NOMO-1 (cell line): ENCODE measurements around the gene RAB6A.
"Not testable (repeated sequence)": the region's sequence is repeated elsewhere in the genome, so short reads cannot be mapped to it uniquely, and the experiment has no call there.

Experiments
- DNase-seq, 2 experiments: peaks; one replicate each; lab custom pipeline; 2025; ENCODE audit not compliant: unreplicated experiment in 2 of 2; lab: John Stamatoyannopoulos, UW

The RAB6A gene

GRCh38 chr11:73729594-73730206 lies 31.2 kb downstream of the RAB6A start:
- DNase-seq, result no peak

DNA sequence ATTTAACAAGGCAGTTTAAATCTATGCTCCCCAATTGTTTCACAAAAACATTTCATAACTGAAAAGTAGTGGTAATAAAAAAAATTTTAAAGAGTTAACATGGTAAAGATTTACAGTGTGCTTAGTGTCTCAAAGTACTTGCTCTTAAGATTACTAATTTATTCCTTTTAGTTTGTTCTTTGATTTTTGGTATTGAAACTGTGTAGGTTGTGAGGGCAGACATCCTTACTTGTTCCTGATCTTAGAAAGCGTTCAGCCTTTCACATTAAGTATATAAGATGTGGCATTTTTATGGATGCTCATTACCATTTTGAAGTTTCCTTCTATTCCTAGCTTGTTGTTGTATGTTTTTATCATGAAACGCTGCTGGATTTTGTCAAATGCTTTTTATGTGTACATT lies 32.9 kb downstream of the RAB6A start:
- DNase-seq, result no peak

- no peak for DNase-seq
Measured at GRCh38 chr11:73726825-73727224, 34.0 kb downstream of the RAB6A start.

DNA sequence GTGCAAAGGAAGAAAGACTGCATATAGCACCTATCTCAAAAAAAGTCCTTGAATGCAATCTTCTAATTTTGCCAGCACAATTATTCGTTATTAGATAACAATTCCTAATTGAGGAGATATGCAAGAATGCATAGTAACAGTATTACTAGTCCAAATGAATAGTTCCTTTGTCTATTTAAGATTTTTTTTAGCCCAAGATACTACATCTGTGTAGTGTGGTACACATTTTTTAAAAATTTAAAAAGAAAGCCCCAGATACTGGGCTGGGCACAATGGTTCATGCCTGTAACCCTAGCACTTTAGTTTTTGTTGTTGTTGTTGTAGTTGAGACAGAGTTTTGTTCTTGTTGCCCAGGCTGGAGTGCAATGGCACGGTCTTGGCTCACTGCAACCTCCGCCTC lies 43.7 kb downstream of the RAB6A start:
- DNase-seq, result no peak

- DNase-seq, result peak in 1 of 2 experiments; percentile 68
Measured at GRCh38 chr11:73716153-73717056, 44.5 kb downstream of the RAB6A start.

GRCh38 chr11:73715541-73715940 lies 45.3 kb downstream of the RAB6A start:
- no peak for DNase-seq

DNA sequence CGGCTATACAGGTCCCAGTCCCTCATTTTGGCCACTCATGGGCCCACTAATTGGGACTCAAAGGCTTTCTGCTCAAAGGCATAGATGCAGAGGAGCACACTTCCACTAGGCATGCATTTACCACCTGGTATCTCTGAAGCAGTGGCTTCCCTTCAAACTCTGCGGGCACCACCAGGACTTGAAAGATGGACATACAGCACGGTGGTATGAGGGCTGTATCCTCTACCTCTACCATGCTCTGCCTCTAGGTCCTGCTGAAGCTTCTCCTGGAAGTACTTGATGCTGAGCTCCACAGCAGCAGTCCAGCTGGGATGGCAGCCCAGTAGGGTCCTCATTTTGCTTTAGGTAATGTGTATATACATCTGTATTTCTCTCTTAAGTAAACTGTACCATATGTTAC lies 49.9 kb downstream of the RAB6A start:
- no peak for DNase-seq

DNA sequence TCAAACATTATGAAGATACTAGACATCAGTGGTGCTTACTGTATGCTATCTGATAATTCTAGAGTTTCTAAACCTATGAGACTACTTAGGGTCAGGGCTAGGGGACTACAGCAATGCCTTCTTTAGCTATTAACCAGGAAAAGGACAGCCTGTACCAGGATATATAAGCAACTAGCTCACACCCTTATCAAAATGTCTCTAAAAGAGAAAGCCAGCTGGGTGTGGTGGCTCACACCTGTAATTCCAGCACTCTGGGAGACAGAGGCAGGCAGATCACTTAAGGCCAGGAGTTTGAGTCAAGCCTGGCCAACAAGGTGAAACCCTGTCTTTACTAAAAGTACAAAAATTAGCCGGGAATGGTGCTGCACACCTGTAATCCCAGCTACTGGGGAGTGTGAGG lies 55.8 kb downstream of the RAB6A start:
- no peak for DNase-seq

DNA sequence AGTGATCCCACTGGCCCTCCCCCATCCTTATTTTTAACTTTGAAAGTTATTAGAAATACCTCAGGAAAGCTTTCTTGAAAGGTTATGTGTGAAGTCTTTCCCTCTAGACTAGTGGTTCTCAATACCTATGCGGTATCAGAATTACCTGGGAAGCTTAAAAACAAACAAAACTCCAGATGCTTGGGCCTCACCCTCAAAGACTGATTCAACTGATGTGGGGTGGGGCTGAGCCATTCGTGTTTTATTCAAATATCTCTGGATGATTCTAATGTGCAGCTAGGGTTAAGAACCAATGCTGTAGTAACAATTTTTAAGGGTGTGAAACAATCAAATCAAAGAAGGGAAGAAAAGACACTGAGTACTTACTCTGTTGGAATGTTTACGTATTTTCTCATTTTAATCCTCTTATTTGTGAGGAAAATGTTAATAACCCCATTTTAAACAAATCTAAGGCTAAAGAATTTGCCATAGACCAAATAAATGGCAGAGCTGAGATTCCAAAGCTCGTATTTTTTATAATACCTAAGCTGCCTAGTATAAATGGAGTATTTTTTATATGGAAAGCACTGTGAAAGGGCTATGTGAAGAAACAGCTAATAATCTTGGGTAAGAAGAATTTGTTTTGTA lies 66.9 kb downstream of the RAB6A start:
- DNase-seq, result no peak

DNA sequence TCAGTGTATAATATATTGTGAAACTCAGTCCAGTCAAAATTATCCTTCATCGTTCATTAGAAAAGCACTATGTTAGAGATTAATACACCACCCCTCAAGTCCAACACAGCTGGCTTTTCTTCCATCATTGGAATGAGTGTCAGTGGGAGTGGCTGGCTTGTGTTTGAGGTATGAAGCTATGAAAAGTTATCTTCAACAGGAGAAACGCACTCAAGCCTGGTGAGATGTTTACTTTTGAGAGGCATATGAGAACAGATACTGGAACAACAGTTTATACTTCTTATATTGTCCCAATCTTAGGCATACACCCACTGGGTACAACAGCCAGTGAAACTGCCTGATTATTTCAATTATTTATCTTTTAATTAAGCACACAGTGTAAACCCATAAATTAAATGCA lies 80.2 kb downstream of the RAB6A start:
- no peak for DNase-seq

DNA sequence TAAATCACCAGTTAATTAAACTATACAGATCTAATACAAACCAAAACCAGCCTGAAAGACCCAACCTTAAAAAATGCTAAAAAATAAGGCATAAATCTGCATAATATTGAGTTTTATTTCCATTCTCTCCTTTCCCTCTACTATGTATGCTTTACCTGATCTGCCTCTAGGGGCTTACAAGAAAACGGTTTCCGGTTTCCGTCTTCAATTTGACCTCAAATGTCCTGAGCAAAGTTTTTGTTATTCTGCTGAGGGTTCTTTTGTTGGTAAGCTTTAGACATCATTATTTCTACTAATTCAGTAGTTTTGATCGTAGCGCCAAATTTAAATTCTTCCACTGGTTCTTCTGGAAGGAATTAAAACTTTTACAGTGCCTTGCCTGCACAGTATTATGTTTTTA lies 84.3 kb downstream of the RAB6A start:
- not testable (repeated sequence) for DNase-seq

DNA sequence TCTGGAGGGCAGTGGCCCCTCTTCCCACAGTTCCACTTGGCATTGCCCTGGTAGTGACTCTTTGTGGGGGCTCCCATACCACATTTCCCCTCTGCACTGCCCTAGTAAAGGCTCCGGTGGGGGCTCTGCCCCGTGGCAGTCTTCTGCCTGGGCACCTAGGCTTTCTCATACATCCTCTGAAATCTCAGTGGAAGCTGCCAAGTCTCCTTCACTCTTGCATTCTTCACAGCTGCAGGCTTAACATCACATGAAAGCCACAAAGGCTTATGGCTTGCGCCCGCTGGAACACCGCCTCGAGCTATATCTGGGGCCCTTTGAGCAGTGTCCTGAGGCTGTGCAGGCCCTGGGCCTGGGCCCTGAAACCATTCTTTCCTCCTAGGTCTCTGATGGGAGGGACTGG lies 89.2 kb downstream of the RAB6A start:
- no peak for DNase-seq

DNA sequence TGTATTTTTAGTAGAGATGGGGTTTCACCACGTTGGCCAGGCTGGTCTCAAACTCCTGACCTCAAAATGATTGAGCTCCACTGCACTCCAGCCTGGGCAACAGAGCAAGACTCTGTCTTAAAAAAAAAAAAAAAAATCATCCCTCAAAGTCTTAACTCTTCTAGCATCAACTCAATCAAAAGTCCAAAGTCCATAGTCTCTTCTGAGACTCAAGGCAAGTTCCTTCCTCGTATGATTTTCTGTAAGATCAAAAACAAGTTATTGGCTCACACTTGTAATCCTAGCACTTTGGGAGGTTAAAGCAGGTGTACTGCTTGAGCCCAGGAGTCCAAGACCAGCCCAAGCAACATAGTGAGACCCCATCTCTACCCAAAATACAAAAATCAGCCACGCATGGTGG lies 90.1 kb downstream of the RAB6A start:
- DNase-seq, result no peak

- DNase-seq, result no peak
Measured at GRCh38 chr11:73667891-73668290, 93.0 kb downstream of the RAB6A start.

GRCh38 chr11:73664877-73665276 lies 96.0 kb downstream of the RAB6A start:
- DNase-seq, result no peak

DNA sequence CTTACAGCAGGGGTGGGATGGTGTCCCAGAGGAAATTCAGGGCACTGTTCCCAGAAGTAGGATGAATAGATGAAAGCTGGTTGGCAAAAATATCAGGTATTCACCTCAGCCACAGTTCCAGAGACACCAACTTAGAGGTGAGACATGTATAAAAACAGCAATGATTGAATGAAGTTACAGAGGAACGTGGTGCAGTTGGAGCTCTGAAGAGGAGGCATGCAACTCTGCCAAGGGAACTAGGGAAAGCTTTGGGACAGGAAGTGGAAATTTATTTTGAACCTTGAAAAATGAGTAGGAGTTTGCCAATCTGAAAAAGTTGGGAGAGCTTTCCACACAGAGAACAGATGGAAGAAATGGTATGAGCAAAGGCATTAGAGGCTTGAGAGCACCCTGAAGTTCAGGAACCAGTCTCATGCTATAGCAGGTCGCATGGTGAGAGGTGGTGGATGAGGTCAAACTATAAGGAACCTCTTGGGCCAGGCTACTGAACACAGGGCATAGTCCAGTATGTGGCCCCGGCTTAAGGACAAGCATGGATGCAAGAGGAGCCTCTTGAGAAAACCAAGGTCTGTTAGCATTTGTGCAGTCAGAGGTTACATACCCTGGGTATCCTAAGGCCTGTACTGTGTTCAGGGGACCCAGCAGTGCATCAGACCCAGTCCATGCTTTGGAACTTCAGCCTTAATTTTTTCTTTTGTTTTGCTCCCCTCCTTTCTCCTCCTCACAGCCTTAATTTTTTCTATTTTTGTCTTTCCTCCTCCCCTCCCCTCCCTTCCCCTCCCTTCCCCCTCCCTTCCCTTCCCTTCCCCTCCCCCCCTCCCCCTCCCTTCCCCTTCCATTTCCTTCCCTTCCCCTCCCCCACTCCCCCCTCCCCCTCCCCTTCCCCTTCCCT lies 97.0 kb downstream of the RAB6A start:
- DNase-seq, result no peak

GRCh38 chr11:73662445-73663157 lies 98.3 kb downstream of the RAB6A start:
- no peak for DNase-seq

DNA sequence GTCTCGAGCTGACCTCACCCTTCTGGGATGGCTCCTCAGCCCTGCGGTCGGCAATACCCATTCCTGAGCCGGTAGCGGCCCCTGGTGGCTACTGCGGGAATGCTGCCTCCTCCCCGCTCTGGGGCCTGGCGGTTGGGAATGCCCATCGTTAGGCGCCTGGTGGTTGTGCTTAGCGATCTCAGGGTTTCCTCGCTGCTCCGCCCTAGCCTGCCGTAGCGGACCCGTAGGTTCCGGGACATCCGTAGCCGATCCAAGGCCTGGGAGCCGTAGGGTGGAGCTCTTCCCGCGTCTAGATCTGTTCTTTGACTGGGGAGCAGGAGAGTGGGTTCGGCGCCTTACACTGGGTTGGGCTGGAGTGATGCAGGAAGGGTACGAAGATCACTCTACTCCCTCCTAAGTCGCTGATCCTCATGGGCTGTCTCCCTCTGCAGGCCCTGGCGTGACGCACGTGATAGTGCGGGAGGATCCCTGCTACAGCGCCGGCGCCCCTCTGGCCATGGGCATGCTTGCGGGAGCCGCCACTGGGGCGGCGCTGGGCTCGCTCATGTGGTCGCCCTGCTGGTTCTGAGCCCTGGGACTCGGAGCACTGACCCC lies 99.7 kb downstream of the RAB6A start:
- DNase-seq, result peak; percentile 70 to 76

GRCh38 chr11:73660497-73661034 lies 100.3 kb downstream of the RAB6A start:
- no peak for DNase-seq

DNA sequence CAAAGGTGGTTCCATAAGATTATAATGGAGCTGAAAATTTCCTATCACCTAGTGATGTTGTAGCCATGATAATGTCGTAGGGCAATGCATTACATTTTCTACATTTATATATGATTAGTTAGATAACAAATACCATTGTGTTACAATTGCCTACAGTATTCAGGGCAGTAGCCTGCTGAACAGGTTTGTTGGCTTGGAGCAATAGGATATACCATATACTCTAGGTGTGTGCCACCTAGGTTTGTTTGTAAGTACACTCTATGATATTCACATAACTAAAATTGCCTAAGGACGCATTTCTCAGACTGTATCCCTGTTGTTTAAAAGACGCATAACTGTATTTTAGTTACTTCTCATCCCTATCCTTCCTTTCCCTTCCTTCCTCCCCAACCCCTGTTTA lies 100.9 kb downstream of the RAB6A start:
- no peak for DNase-seq
